HL-60 (cell line): ENCODE measurements around the gene NIN.

Experiments
- DNase-seq, 2 experiments: peaks; one replicate each; pipeline ENCODE4 v3.0.0-alpha.2; 2010 to 2020; ENCODE audit warnings: low read depth in 1 of 2, low spot score in 1 of 2
- H3K27ac ChIP-seq: fragments of 250-450 bp; sonication (Bioruptor Pico); replicated peaks from 2 replicates; pipeline ENCODE4 v1.5.1; 2020; ENCODE audit warnings: mild to moderate bottlenecking, moderate library complexity
- H3K27me3 ChIP-seq: fragments of 250-450 bp; sonication (Bioruptor Pico); 2 replicates; pipeline ENCODE4 v1.5.1; 2021; ENCODE audit warnings: mild to moderate bottlenecking, moderate library complexity; ENCODE audit not compliant: insufficient read depth, poor library complexity, severe bottlenecking
- H3K4me3 ChIP-seq: replicated peaks from 2 replicates; pipeline ENCODE4 v1.5.1; 2011; ENCODE audit warnings: mild to moderate bottlenecking, control low read depth, low read length; ENCODE audit not compliant: insufficient read depth
- CTCF ChIP-seq: IDR thresholded peaks from one replicate; pipeline ENCODE4 v1.5.1; 2011; ENCODE audit warnings: low read length, control low read depth, inconsistent platforms; ENCODE audit not compliant: insufficient read depth
- GABPA ChIP-seq: IDR thresholded peaks from 2 replicates; pipeline ENCODE4 v1.6.1; 2012; ENCODE audit warnings: low read depth
- POLR2AphosphoS5 ChIP-seq: IDR thresholded peaks from 2 replicates; pipeline ENCODE4 v1.6.1; 2012; ENCODE audit warnings: low read depth
- REST ChIP-seq: IDR thresholded peaks from 2 replicates; pipeline ENCODE4 v1.6.1; 2012; ENCODE audit warnings: low read depth; ENCODE audit not compliant: insufficient replicate concordance
- SPI1 ChIP-seq: IDR thresholded peaks from 2 replicates; pipeline ENCODE4 v1.6.1; 2012; ENCODE audit warnings: low read depth, mild to moderate bottlenecking, borderline replicate concordance

Gene NIN

GRCh38 chr14:50812856-50813543, 18.0 kb downstream of the NIN start:
- peak in 1 of 2 experiments; percentile 42 for DNase-seq
- no peak for TF ChIP-seq GABPA
- peak; percentile 44; the same call in 1 of the 2 replicates for TF ChIP-seq SPI1
- no peak for TF ChIP-seq CTCF
- no peak for TF ChIP-seq REST
- Histone ChIP-seq H3K4me3 (peak overlapping the region; percentile 3; the same call in 1 of the 2 replicates), H3K27me3 (no peaks in the 10 kb centered on the region), H3K27ac (peak overlapping the region; percentile 91)

- Histone ChIP-seq H3K4me3 (no peak overlapping the region), H3K27me3 (no peaks in the 10 kb centered on the region), H3K27ac (peak overlapping the region; percentile 91)
- no peak for DNase-seq
- TF ChIP-seq POLR2AphosphoS5 (no peak), REST (no peak), CTCF (no peak), GABPA (no peak), SPI1 (no peak)
Measured at GRCh38 chr14:50812180-50812579, 18.8 kb downstream of the NIN start.

GRCh38 chr14:50808053-50808452, 22.9 kb downstream of the NIN start:
- H3K4me3 ChIP-seq, result no peak overlapping the region
- H3K27me3 ChIP-seq, result no peaks in the 10 kb centered on the region
- DNase-seq, result no peak
- TF ChIP-seq CTCF, result no peak
- TF ChIP-seq POLR2AphosphoS5, result no peak
- TF ChIP-seq GABPA, result no peak
- no peak for TF ChIP-seq SPI1
- TF ChIP-seq REST, result no peak
- no peak overlapping the region for H3K27ac ChIP-seq
